Measurements from ENCODE around the gene APLP2.

Gene APLP2

GRCh38 chr11:130164221-130164570 is 94.5 kb downstream of the APLP2 start:
- no peak for DNase-seq
- Histone ChIP-seq H3K4me3 (ENCODE audit: insufficient read depth in 1 of 2, low read depth in 1 of 2, low read length in 2 of 2) (no peak overlapping the region), H3K27ac (ENCODE audit: low read length, poor library complexity, severe bottlenecking) (no peak overlapping the region), H3K9ac (ENCODE audit: low read length) (no peak overlapping the region), H3K4me1 (ENCODE audit: control insufficient read depth, insufficient read depth, low read depth, low read length) (peaks cover 25% of the 10 kb centered on the region), H3K18ac (ENCODE audit: low read depth in 1 of 2, low read length in 2 of 2) (no peak overlapping the region), H2BK120ac (ENCODE audit: low read depth, low read length) (no peak overlapping the region), H3K36me3 (ENCODE audit: control insufficient read depth in 1 of 2, insufficient read depth in 2 of 2, low read depth in 1 of 2, low read length in 2 of 2) (no peaks in the 10 kb centered on the region), H3K9me3 (ENCODE audit: control insufficient read depth, low read length) (no peaks in the 10 kb centered on the region), H3K4me2 (ENCODE audit: low read length, poor library complexity, severe bottlenecking) (no peak overlapping the region), H2AK5ac (ENCODE audit: low read length, severe bottlenecking) (no peak overlapping the region), H2BK15ac (ENCODE audit: low read depth, poor library complexity, severe bottlenecking) (no peak overlapping the region), H3K14ac (ENCODE audit: low read length in 2 of 2) (no peak overlapping the region), H2BK5ac (ENCODE audit: low read depth, low read length, poor library complexity, severe bottlenecking) (no peak overlapping the region), H4K8ac (ENCODE audit: low read length) (no peak overlapping the region), H3K23ac (ENCODE audit: low read length in 2 of 2) (no peak overlapping the region), H2AFZ (ENCODE audit: low read depth, low read length) (no peak overlapping the region), H4K91ac (ENCODE audit: low read length) (no peak overlapping the region), H3K27me3 (ENCODE audit: control insufficient read depth in 1 of 2, insufficient read depth in 1 of 2, low read length in 2 of 2) (peaks cover 34 to 37% of the 10 kb centered on the region in 2 experiments), H3K4ac (ENCODE audit: low read depth in 1 of 2, low read length in 2 of 2) (no peak overlapping the region), H2BK12ac (ENCODE audit: low read length in 2 of 2) (no peak overlapping the region), H3K79me1 (replicated peaks; ENCODE audit: low read length, poor library complexity, severe bottlenecking) (no peaks in the 10 kb centered on the region)
- WGBS: 98% methylated on average over 2 of the region's 2 CpGs

DNA sequence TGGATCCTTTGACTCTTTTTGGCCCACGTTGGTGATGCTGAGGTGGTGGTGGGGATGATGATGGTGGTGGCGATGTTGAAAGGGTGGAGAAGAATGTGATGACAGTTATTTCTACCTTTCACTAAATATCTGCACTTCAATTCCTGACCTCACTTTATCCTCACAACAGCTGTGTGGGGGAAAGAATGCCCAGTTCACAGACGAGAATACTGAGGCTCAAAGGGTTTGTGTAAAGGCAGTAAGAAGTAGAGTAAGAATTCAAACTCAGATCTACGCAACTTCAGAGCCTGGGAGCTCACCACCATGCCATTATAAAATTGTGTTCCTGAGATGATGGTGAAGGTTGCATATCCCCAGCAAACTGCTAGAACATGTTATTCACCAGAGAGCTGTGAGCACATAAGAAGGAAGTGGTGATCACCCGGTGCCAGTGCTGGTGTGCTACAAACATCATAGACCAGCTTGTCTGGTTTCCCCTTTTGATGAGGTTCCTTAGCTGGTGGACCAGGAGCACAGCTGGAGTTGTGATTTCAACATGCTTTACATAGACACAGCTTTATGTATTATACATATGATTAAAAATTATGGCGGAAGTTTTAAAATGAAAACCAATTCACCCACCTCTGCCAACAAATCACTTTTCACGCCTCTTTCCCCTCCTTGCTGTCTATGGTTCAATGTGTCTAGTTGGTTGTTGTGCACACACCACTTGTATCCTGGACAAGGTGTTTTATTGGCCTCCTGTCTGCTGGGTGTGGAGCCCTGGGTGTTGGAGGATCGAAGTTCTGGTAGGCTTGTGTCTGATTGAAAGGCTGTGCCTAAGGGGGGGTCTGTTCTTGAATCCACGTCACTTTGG is 96.1 kb downstream of the APLP2 start:
- H3K36me3 ChIP-seq (ENCODE audit: control insufficient read depth in 1 of 2, insufficient read depth in 2 of 2, low read depth in 1 of 2, low read length in 2 of 2): no peaks in the 10 kb centered on the region
- no peak overlapping the region for H2BK120ac ChIP-seq (ENCODE audit: low read depth, low read length)
- no peak overlapping the region for H3K4me3 ChIP-seq (ENCODE audit: insufficient read depth in 1 of 2, low read depth in 1 of 2, low read length in 2 of 2)
- no peak overlapping the region for H3K18ac ChIP-seq (ENCODE audit: low read depth in 1 of 2, low read length in 2 of 2)
- H3K23ac ChIP-seq (ENCODE audit: low read length in 2 of 2): no peak overlapping the region
- no peak overlapping the region for H3K4ac ChIP-seq (ENCODE audit: low read depth in 1 of 2, low read length in 2 of 2)
- 71% methylated on average over 7 of the region's 9 CpGs for WGBS
- peaks cover 15% of the 10 kb centered on the region for H3K4me1 ChIP-seq (ENCODE audit: control insufficient read depth, insufficient read depth, low read depth, low read length)
- H3K4me2 ChIP-seq (ENCODE audit: low read length, poor library complexity, severe bottlenecking): no peak overlapping the region
- no peak overlapping the region for H2BK15ac ChIP-seq (ENCODE audit: low read depth, poor library complexity, severe bottlenecking)
- no peak overlapping the region for H3K14ac ChIP-seq (ENCODE audit: low read length in 2 of 2)
- no peak overlapping the region for H3K27ac ChIP-seq (ENCODE audit: low read length, poor library complexity, severe bottlenecking)
- no peak overlapping the region for H2BK12ac ChIP-seq (ENCODE audit: low read length in 2 of 2)
- no peak overlapping the region for H2AK5ac ChIP-seq (ENCODE audit: low read length, severe bottlenecking)
- no peak overlapping the region for H3K9ac ChIP-seq (ENCODE audit: low read length)
- no peak overlapping the region for H2AFZ ChIP-seq (ENCODE audit: low read depth, low read length)
- peaks cover 24 to 25% of the 10 kb centered on the region in 2 experiments for H3K27me3 ChIP-seq (ENCODE audit: control insufficient read depth in 1 of 2, insufficient read depth in 1 of 2, low read length in 2 of 2)
- H4K91ac ChIP-seq (ENCODE audit: low read length): no peak overlapping the region
- no peaks in the 10 kb centered on the region for H3K9me3 ChIP-seq (ENCODE audit: control insufficient read depth, low read length)
- DNase-seq: no peak
- H3K79me1 ChIP-seq (replicated peaks; ENCODE audit: low read length, poor library complexity, severe bottlenecking): no peaks in the 10 kb centered on the region
- H2BK5ac ChIP-seq (ENCODE audit: low read depth, low read length, poor library complexity, severe bottlenecking): no peak overlapping the region
- no peak overlapping the region for H4K8ac ChIP-seq (ENCODE audit: low read length)

DNA sequence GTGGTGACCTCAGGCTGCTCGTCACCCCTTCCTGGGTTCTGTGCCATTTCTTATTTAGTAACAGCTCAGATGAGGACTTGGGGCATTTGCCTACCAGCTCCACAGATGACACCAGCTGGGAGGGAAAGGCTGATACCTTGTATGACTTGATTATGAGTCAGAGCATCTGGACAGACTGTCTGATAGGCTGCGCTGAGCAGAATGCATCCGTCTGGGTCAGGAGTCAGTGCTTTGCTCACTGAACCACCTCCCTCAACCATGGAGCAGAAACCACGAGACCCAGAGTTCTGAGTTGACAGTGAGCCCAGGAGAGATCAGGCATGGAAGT is 96.7 kb downstream of the APLP2 start:
- no peak overlapping the region for H3K4me2 ChIP-seq (ENCODE audit: low read length, poor library complexity, severe bottlenecking)
- H2BK15ac ChIP-seq (ENCODE audit: low read depth, poor library complexity, severe bottlenecking): no peak overlapping the region
- H3K9ac ChIP-seq (ENCODE audit: low read length): peak overlapping the region; percentile 32
- H4K91ac ChIP-seq (ENCODE audit: low read length): no peak overlapping the region
- H3K4me3 ChIP-seq (ENCODE audit: insufficient read depth in 1 of 2, low read depth in 1 of 2, low read length in 2 of 2): no peak overlapping the region
- no peak overlapping the region for H2AK5ac ChIP-seq (ENCODE audit: low read length, severe bottlenecking)
- H3K27ac ChIP-seq (ENCODE audit: low read length, poor library complexity, severe bottlenecking): no peak overlapping the region
- H3K23ac ChIP-seq (ENCODE audit: low read length in 2 of 2): no peak overlapping the region
- no peak overlapping the region for H4K8ac ChIP-seq (ENCODE audit: low read length)
- no peaks in the 10 kb centered on the region for H3K9me3 ChIP-seq (ENCODE audit: control insufficient read depth, low read length)
- peaks cover 18 to 19% of the 10 kb centered on the region in 2 experiments for H3K27me3 ChIP-seq (ENCODE audit: control insufficient read depth in 1 of 2, insufficient read depth in 1 of 2, low read length in 2 of 2)
- no peak overlapping the region for H2AFZ ChIP-seq (ENCODE audit: low read depth, low read length)
- H3K4ac ChIP-seq (ENCODE audit: low read depth in 1 of 2, low read length in 2 of 2): no peak overlapping the region
- peaks cover 15% of the 10 kb centered on the region for H3K4me1 ChIP-seq (ENCODE audit: control insufficient read depth, insufficient read depth, low read depth, low read length)
- no peak overlapping the region for H3K14ac ChIP-seq (ENCODE audit: low read length in 2 of 2)
- 6% methylated on average over 4 of the region's 4 CpGs for WGBS
- H3K36me3 ChIP-seq (ENCODE audit: control insufficient read depth in 1 of 2, insufficient read depth in 2 of 2, low read depth in 1 of 2, low read length in 2 of 2): no peaks in the 10 kb centered on the region
- H2BK12ac ChIP-seq (ENCODE audit: low read length in 2 of 2): no peak overlapping the region
- no peaks in the 10 kb centered on the region for H3K79me1 ChIP-seq (replicated peaks; ENCODE audit: low read length, poor library complexity, severe bottlenecking)
- DNase-seq: peak; percentile 90
- H2BK5ac ChIP-seq (ENCODE audit: low read depth, low read length, poor library complexity, severe bottlenecking): no peak overlapping the region
- H2BK120ac ChIP-seq (ENCODE audit: low read depth, low read length): no peak overlapping the region
- H3K18ac ChIP-seq (ENCODE audit: low read depth in 1 of 2, low read length in 2 of 2): no peak overlapping the region

DNA sequence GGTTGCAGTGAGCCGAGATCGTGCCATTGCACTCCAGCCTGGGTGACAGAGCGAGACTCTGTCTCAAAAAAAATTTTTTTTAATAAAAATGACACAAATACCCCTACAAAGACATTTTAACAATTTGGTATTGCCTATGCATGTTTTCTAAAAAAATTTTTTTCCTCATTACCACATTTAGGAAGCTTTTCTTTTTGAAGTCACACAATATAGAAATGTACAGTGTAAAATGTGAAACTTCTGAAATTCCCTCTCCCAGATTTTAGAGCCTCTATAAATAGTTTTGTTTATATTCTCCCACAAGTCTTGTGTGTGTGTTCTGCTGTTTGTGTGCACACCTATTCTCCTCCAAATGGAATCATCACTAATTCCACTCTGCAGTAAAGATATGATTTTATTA is 97.5 kb downstream of the APLP2 start:
- H2BK15ac ChIP-seq (ENCODE audit: low read depth, poor library complexity, severe bottlenecking): no peak overlapping the region
- no peak overlapping the region for H3K4ac ChIP-seq (ENCODE audit: low read depth in 1 of 2, low read length in 2 of 2)
- H2AK5ac ChIP-seq (ENCODE audit: low read length, severe bottlenecking): no peak overlapping the region
- no peak overlapping the region for H3K18ac ChIP-seq (ENCODE audit: low read depth in 1 of 2, low read length in 2 of 2)
- no peak overlapping the region for H3K14ac ChIP-seq (ENCODE audit: low read length in 2 of 2)
- no peaks in the 10 kb centered on the region for H3K36me3 ChIP-seq (ENCODE audit: control insufficient read depth in 1 of 2, insufficient read depth in 2 of 2, low read depth in 1 of 2, low read length in 2 of 2)
- H3K23ac ChIP-seq (ENCODE audit: low read length in 2 of 2): no peak overlapping the region
- H3K4me2 ChIP-seq (ENCODE audit: low read length, poor library complexity, severe bottlenecking): no peak overlapping the region
- no peak overlapping the region for H2BK5ac ChIP-seq (ENCODE audit: low read depth, low read length, poor library complexity, severe bottlenecking)
- peaks cover 15% of the 10 kb centered on the region for H3K4me1 ChIP-seq (ENCODE audit: control insufficient read depth, insufficient read depth, low read depth, low read length)
- no peak overlapping the region for H2BK12ac ChIP-seq (ENCODE audit: low read length in 2 of 2)
- no peak overlapping the region for H3K4me3 ChIP-seq (ENCODE audit: insufficient read depth in 1 of 2, low read depth in 1 of 2, low read length in 2 of 2)
- no peaks in the 10 kb centered on the region for H3K9me3 ChIP-seq (ENCODE audit: control insufficient read depth, low read length)
- DNase-seq: no peak
- H3K27ac ChIP-seq (ENCODE audit: low read length, poor library complexity, severe bottlenecking): no peak overlapping the region
- no peak overlapping the region for H4K8ac ChIP-seq (ENCODE audit: low read length)
- WGBS: 100% methylated on average over 1 of the region's 3 CpGs
- peak overlapping the region; percentile 32 for H3K9ac ChIP-seq (ENCODE audit: low read length)
- no peak overlapping the region for H2BK120ac ChIP-seq (ENCODE audit: low read depth, low read length)
- peaks cover 11 to 16% of the 10 kb centered on the region in 2 experiments for H3K27me3 ChIP-seq (ENCODE audit: control insufficient read depth in 1 of 2, insufficient read depth in 1 of 2, low read length in 2 of 2)
- no peak overlapping the region for H2AFZ ChIP-seq (ENCODE audit: low read depth, low read length)
- no peaks in the 10 kb centered on the region for H3K79me1 ChIP-seq (replicated peaks; ENCODE audit: low read length, poor library complexity, severe bottlenecking)
- H4K91ac ChIP-seq (ENCODE audit: low read length): no peak overlapping the region
